Activated CD8-positive, alpha-beta T cell treated with anti-CD3 and anti-CD28 coated beads, Interleukin-2, amount 10 ng/mL, durations not matched to agents 7 days and 5 days (primary cell): Measurements from ENCODE around the gene LRRN1. TPM values are rescaled to one million over a fixed set of nuclear protein-coding genes. Genes with fewer than 3 reads are reported as not detected.
A peak's percentile ranks its signal among the peaks of the same experiment; 100 is the strongest.

Experiments used
- ATAC-seq: fragments of 150-1000 bp; cut with Tn5 transposase; one replicate; pipeline ENCODE4 v1.10.0; 2021; ENCODE audit warnings: moderate library complexity
- CTCF ChIA-PET: fragments of 350-600 bp; sonication (Branson Sonifier 250); formaldehyde crosslinking; loops from one replicate; lab custom pipeline; 2021; ENCODE audit warnings: antibody characterized with exemption; lab: Charles Lee
- POLR2A ChIA-PET: fragments of 350-600 bp; sonication (Branson Sonifier 250); formaldehyde crosslinking; loops from one replicate; lab custom pipeline; 2021; ENCODE audit warnings: antibody characterized with exemption; lab: Charles Lee
- DNase-seq: peaks from one replicate; pipeline ENCODE4 v3.0.0-alpha.2; 2020
- H3K27ac Mint-ChIP-seq: one replicate; pipeline ENCODE4 v1.8.0; 2021; ENCODE audit warnings: mild to moderate bottlenecking, mixed read lengths
- H3K27me3 Mint-ChIP-seq: one replicate; pipeline ENCODE4 v1.8.0; 2021; ENCODE audit warnings: low read depth, mixed read lengths
- H3K36me3 Mint-ChIP-seq: one replicate; pipeline ENCODE4 v1.8.0; 2021; ENCODE audit warnings: low read depth, mixed read lengths
- H3K4me1 Mint-ChIP-seq: one replicate; pipeline ENCODE4 v1.8.0; 2021; ENCODE audit warnings: low read depth, mixed read lengths
- H3K4me3 Mint-ChIP-seq: one replicate; pipeline ENCODE4 v1.8.0; 2021; ENCODE audit warnings: mild to moderate bottlenecking, mixed read lengths
- H3K9me3 Mint-ChIP-seq: one replicate; pipeline ENCODE4 v1.8.0; 2022; ENCODE audit warnings: mixed read lengths; ENCODE audit not compliant: insufficient read depth
- total RNA-seq, 2 experiments: library from RNA; stranded (reverse); gene quantifications; one replicate each; pipeline ENCODE4 v1.2.3, GENCODE V29; 2021

LRRN1 gene
- total RNA-seq, 2 experiments from 2014 or later: 1.4 to 1.7 TPM

DNA sequence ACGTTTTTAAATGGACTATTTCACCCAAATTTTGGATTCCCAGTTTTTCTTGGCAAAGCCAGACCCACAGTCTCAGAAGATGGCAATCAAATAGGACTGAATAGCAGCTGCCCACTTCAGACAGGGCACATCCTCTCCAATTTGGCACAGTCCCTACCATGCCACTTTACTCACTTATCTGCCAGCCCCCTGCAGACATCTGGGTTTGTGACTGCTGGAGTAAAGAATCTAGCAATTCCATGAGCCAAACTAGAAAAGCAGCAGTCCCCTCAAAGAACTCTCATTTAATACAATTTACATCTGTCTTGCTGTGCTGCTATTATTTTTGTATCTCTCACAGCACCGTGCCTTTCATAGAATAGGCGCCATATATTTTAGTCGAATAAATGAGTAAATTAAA lies 16.0 kb upstream of the LRRN1 start:
- Mint-ChIP-seq H3K4me1 (no peaks in the 10 kb centered on the region), H3K36me3 (no peaks in the 10 kb centered on the region), H3K4me3 (no peak overlapping the region), H3K27ac (no peak overlapping the region), H3K27me3 (no peaks in the 10 kb centered on the region), H3K9me3 (no peaks in the 10 kb centered on the region)
- no peak for ATAC-seq
- POLR2A ChIA-PET: no interaction called here
- no peak for DNase-seq
- CTCF ChIA-PET: no interaction called here

DNA sequence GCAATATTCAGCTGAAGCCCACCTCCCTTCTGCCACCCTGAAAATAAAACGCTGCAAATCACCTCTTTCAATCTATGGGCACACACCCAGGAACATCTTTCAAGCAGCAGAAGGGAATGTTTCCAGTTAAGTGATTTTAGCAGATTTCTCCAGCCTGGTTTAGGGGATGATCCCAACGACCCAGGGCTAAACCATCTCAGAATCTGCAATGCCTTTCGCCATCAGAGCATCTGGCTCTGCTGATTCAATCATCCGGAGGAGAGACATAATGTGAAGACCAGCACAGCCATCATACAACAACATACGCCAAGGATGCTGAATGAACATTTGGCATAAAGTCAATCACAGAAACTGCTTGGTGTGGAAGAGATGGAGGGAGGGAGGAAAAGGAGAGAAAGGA lies 15.5 kb upstream of the LRRN1 start:
- ChIA-PET POLR2A (no interaction called here), CTCF (no interaction called here)
- H3K27ac Mint-ChIP-seq: no peak overlapping the region
- no peak overlapping the region for H3K4me3 Mint-ChIP-seq
- H3K4me1 Mint-ChIP-seq: no peaks in the 10 kb centered on the region
- no peaks in the 10 kb centered on the region for H3K27me3 Mint-ChIP-seq
- no peaks in the 10 kb centered on the region for H3K36me3 Mint-ChIP-seq
- H3K9me3 Mint-ChIP-seq: no peaks in the 10 kb centered on the region
- ATAC-seq (no peak), DNase-seq (no peak)

DNA sequence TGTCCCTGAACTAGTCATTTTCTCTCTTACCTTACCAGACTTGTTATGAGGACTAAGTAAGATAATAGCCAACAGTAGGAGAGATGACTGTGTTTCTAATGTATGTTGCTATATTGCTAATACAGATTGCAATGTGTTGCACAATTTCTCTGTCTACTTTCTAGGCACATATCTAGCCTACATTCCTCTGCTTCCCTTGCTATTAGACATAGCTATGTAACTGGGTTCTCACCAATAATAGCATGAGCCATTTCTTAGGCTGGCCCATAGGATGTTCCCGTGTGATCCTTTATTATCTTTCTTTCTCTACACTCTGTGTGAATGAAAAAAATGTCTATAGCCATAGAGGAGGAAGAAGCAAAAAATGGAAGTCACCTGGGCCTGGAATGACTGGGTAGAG lies 6.8 kb upstream of the LRRN1 start:
- Mint-ChIP-seq H3K4me1 (no peaks in the 10 kb centered on the region), H3K4me3 (no peak overlapping the region), H3K36me3 (no peaks in the 10 kb centered on the region), H3K27ac (no peak overlapping the region), H3K9me3 (peaks cover 14% of the 10 kb centered on the region), H3K27me3 (peaks cover 5% of the 10 kb centered on the region)
- ATAC-seq (no peak), DNase-seq (no peak)
- POLR2A ChIA-PET: no interaction called here
- CTCF ChIA-PET: no interaction called here

DNA sequence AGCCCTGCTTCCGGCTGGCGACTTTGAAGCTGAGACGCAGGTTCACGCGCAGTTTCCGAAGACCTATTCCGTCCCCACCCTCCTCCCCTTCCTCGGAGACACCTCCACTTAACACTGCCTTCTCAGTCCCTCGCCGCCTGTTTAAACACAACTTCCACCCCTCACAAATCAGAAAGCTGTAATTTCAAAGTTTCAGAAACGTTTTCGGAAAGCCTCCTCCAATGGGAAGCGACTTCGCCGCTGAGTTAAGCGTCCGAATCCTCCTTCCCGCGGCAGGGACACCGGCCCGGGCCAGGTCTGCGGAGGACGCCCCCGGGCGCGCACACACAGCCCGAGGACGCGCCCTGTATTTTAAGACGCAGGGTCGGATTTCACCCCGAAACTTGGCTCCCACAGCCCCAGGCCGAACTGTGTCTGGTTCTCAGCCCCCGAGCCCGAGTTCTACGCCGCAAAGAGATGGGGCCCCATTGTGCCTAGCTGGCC lies 559 bp upstream of the LRRN1 start:
- H3K27me3 Mint-ChIP-seq: peaks cover 33% of the 10 kb centered on the region
- H3K36me3 Mint-ChIP-seq: no peaks in the 10 kb centered on the region

DNA sequence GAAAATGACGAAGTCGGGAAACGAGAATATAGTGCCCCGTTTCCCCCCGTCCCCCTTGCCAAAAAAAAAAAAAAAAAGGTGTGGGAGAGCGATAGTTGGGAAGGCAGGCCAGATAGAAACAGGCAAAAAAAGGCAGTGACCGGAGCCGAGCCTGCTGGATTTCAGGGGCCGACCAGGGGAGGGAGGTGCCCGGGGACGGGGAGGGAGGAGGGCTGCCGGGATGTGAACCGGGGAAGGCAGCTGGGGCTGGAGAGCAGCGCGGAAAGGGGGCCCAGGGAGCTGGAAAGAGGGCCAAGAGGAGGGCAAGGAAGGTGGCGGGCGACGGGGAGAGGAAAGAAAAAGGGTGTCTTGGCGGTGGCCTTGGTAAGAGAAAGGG lies 837 bp downstream of the LRRN1 start:
- CTCF ChIA-PET: no interaction called here
- Mint-ChIP-seq H3K4me3 (peak overlapping the region; percentile 76), H3K4me1 (peaks cover 17% of the 10 kb centered on the region), H3K27ac (no peak overlapping the region), H3K27me3 (peaks cover 33% of the 10 kb centered on the region), H3K36me3 (no peaks in the 10 kb centered on the region), H3K9me3 (peaks cover 9% of the 10 kb centered on the region)
- ATAC-seq (no peak), DNase-seq (peak; percentile 23)
- POLR2A ChIA-PET: interaction anchor here (0.6 kb wide), 1 partner anchor 493 kb away, joined by 3 read pairs; no protein-coding TSS in a partner anchor

More for the DNA sequence above, 559 bp upstream of the LRRN1 start:
- POLR2A ChIA-PET: interaction anchor here (0.6 to 1.0 kb wide), 3 partner anchors 8 to 1397 kb away, joined by 3 to 5 read pairs (median 3); no protein-coding TSS in a partner anchor
- Mint-ChIP-seq H3K4me1 (peaks cover 17% of the 10 kb centered on the region), H3K9me3 (peaks cover 14% of the 10 kb centered on the region), H3K27ac (peak overlapping the region; percentile 84), H3K4me3 (peak overlapping the region; percentile 80)
- ATAC-seq: peak; percentile 71
- CTCF ChIA-PET: no interaction called here
- peak; percentile 77 for DNase-seq

DNA sequence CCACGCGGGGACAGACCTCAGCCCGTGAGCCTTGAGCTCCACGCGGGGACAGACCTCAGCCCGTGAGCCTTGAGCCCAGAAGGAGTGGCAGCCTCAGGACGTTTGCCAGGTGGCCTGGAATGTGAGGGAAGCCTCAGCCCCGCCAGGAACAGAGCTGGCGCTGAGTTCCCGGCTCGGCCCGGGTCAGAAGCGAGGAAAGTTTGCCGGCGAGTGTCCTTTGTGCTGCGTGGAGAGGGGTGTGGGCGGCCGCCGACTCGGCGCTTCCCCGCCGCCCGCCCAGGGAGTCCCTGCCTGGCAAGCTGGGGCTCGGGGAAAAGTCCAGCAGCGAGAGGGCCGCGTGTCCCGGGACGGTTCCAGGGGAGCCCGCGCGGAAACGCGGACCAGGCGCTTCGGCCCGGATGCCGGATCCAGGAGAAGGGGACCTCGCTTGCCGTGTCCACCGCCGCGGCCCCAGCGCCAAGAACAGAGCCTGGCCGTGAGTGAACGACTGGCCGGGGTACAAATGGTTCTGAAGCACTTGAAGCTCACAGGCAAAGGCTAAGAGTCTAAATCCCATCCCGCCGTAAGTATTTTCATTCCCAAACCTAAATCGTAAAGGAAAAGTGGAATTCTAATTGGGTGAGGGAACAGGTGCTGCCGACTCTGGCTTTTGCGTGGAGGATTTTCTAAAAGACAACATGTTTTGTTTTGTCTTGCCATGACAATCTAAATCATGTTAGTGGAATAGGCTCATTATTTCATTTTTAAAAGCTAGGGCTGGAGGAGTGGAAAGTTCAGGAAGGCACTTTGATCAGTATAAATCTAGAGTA lies 1.7 kb downstream of the LRRN1 start:
- no peaks in the 10 kb centered on the region for H3K36me3 Mint-ChIP-seq
- H3K27me3 Mint-ChIP-seq: peaks cover 33% of the 10 kb centered on the region
- H3K27ac Mint-ChIP-seq: no peak overlapping the region
- H3K4me1 Mint-ChIP-seq: peaks cover 17% of the 10 kb centered on the region
- peaks cover 2% of the 10 kb centered on the region for H3K9me3 Mint-ChIP-seq
- ChIA-PET CTCF (no interaction called here), POLR2A (interaction anchor here (0.6 kb wide), 1 partner anchor 494 kb away, joined by 3 read pairs; no protein-coding TSS in a partner anchor)
- ATAC-seq (no peak), DNase-seq (no peak)
- H3K4me3 Mint-ChIP-seq: peak overlapping the region; percentile 22

DNA sequence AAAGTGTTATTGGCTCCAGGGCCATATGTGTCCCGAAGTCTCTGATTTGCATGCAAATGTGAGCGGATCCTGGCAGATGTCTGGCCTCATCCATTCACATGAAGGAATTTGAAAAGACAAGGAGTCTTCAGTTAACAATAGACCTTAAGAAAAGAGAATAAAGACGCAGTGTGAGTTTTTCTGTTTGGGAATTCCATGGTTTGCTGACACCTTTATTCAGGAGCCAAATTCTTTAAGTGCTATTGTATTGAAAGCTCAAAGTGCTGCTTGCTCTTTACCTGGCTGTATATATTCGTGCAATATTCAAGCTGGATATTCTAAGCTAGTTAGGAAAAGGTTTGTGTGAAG lies 2.2 kb downstream of the LRRN1 start:
- Mint-ChIP-seq H3K36me3 (no peaks in the 10 kb centered on the region), H3K4me1 (peaks cover 17% of the 10 kb centered on the region), H3K27me3 (peaks cover 33% of the 10 kb centered on the region), H3K9me3 (no peaks in the 10 kb centered on the region), H3K27ac (no peak overlapping the region), H3K4me3 (no peak overlapping the region)
- ChIA-PET CTCF (no interaction called here), POLR2A (no interaction called here)
- ATAC-seq (no peak), DNase-seq (no peak)

DNA sequence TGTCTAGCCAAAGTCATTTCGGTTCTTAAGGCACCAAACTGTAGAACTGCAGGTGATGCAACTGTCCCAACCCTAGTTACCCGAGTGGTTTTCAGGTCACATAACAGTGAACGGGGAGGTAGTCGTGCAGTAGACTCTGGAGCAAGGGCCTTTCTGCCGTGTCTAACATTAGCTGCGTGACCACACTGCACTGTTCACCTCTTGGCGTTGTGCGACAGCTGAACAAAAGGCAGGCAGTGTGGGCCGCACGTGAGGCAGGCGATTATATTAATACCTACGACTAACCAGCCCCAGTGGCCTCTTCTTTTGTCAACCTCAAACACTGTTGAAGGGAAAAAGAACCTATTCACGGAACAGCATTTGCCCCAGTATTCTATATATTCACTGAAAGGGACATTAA lies 2.8 kb downstream of the LRRN1 start:
- H3K36me3 Mint-ChIP-seq: no peaks in the 10 kb centered on the region
- DNase-seq (no peak), ATAC-seq (no peak)
- H3K9me3 Mint-ChIP-seq: no peaks in the 10 kb centered on the region
- H3K4me1 Mint-ChIP-seq: peaks cover 17% of the 10 kb centered on the region
- ChIA-PET POLR2A (no interaction called here), CTCF (no interaction called here)
- H3K4me3 Mint-ChIP-seq: no peak overlapping the region
- H3K27ac Mint-ChIP-seq: no peak overlapping the region
- peaks cover 29% of the 10 kb centered on the region for H3K27me3 Mint-ChIP-seq

DNA sequence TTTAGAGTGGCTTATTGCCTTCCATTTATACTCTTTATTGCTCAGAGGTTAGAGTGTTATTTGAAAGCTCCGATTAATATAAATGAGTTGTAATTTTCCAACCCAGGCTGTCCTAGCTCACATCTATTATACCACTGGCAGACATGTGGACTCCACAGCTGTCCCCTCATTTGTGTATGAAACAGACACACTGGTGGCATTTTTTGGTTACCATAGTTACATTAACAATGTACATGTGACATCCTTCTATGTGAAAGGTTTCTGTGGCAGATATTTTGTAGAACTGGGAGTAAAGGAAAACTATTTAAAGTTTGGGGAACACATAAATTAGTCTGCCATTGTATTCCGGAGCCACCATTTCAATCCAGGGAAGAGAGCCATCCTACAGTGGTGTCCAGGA lies 5.3 kb downstream of the LRRN1 start:
- no peak overlapping the region for H3K4me3 Mint-ChIP-seq
- H3K27me3 Mint-ChIP-seq: peaks cover 24% of the 10 kb centered on the region
- CTCF ChIA-PET: no interaction called here
- H3K36me3 Mint-ChIP-seq: no peaks in the 10 kb centered on the region
- POLR2A ChIA-PET: no interaction called here
- H3K9me3 Mint-ChIP-seq: no peaks in the 10 kb centered on the region
- H3K4me1 Mint-ChIP-seq: peaks cover 7% of the 10 kb centered on the region
- ATAC-seq (no peak), DNase-seq (no peak)
- H3K27ac Mint-ChIP-seq: no peak overlapping the region

DNA sequence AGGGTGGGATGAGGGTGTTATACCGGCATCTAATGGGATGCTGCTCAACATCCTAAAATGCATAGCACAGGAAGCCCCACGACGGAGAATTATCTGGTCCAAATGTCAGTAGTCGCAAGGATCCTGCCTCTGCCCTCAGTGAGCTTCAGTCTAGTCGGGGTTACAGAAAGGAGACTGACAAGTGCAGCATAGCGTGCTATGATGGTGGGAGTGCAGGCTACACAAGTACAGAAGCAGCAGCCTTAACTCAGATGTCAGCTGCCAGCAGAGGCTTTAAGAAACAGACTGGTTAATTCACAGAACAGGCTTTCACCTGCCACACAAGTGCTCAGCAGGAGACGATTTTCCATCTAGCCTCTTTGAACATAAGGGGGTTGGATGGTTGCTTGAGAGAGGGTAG lies 6.9 kb downstream of the LRRN1 start:
- no peaks in the 10 kb centered on the region for H3K9me3 Mint-ChIP-seq
- H3K27ac Mint-ChIP-seq: no peak overlapping the region
- H3K4me3 Mint-ChIP-seq: no peak overlapping the region
- CTCF ChIA-PET: no interaction called here
- POLR2A ChIA-PET: no interaction called here
- DNase-seq: no peak
- no peaks in the 10 kb centered on the region for H3K4me1 Mint-ChIP-seq
- no peaks in the 10 kb centered on the region for H3K36me3 Mint-ChIP-seq
- peaks cover 12% of the 10 kb centered on the region for H3K27me3 Mint-ChIP-seq
- ATAC-seq: no peak

DNA sequence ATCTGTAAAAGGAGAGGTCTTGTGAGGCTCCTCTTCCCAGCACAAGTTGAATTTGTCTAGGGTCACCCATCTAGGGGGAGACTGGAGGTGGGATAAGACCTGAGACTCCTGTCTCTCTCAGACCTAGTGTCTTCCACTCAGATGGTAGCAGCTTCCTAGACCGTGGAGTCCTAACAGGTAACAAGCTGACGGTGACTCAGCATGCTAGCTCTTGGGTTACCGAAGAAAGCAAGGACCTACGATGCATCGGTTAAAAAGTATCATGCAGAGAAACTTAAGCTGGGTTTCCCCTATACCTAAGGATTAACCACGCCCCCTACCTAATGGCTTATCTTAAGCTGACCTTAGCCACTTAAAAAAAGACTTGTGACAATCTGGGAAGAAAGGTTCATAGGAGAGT lies 7.6 kb downstream of the LRRN1 start:
- no peak overlapping the region for H3K27ac Mint-ChIP-seq
- no peaks in the 10 kb centered on the region for H3K4me1 Mint-ChIP-seq
- no peak for DNase-seq
- H3K9me3 Mint-ChIP-seq: no peaks in the 10 kb centered on the region
- POLR2A ChIA-PET: interaction anchor here (1.1 kb wide), 1 partner anchor 8 kb away, joined by 3 read pairs; no protein-coding TSS in a partner anchor
- ATAC-seq: no peak
- H3K36me3 Mint-ChIP-seq: no peaks in the 10 kb centered on the region
- no peak overlapping the region for H3K4me3 Mint-ChIP-seq
- CTCF ChIA-PET: no interaction called here
- H3K27me3 Mint-ChIP-seq: peaks cover 5% of the 10 kb centered on the region

DNA sequence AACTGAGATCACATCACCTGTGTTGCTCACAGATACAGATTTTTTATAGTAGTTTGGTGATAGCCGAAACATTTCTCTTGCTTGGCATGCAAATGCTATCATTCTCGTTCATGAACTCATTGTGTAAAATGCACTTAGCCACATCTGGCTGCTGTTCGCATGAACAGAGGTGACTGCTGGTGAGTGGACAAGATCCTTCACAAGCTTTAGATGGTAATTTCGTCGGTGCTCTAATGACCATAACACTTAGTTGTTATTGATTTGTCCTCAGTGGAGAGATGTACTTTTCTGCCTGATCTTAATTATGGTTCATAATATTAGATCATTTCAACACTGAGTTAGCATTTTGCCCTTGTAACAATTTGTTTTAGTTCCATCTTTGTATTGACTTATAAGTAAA lies 13.8 kb downstream of the LRRN1 start:
- Mint-ChIP-seq H3K4me1 (no peaks in the 10 kb centered on the region), H3K27me3 (no peaks in the 10 kb centered on the region), H3K4me3 (no peak overlapping the region), H3K27ac (no peak overlapping the region), H3K36me3 (no peaks in the 10 kb centered on the region), H3K9me3 (no peaks in the 10 kb centered on the region)
- ChIA-PET POLR2A (no interaction called here), CTCF (no interaction called here)
- DNase-seq (no peak), ATAC-seq (no peak)
